ENCODE data around the gene LRRTM4. TPM values are rescaled to one million over a fixed set of nuclear protein-coding genes. Genes with fewer than 3 reads are reported as not detected.

Gene LRRTM4
- total RNA-seq, 2 donors from 2014 or later: 0.33 TPM; not detected in 1

GRCh38 chr2:77271262-77271661 is 250.9 kb downstream of the LRRTM4 start:
- Histone ChIP-seq H3K36me3 (replicated peaks in 1 of 2; ENCODE audit: insufficient read depth in 1 of 2, low read depth in 2 of 2) (no peaks in the 10 kb centered on the region), H3K4me1 (no peaks in the 10 kb centered on the region), H3K4me3 (no peak overlapping the region), H3K27ac (no peak overlapping the region), H3K9me3 (no peaks in the 10 kb centered on the region), H3K27me3 (no peaks in the 10 kb centered on the region)
- 82 to 83% methylated on average over 5 of the region's 5 CpGs for WGBS, 2 donors
- no peak for DNase-seq
- TF ChIP-seq, protein P1, sequence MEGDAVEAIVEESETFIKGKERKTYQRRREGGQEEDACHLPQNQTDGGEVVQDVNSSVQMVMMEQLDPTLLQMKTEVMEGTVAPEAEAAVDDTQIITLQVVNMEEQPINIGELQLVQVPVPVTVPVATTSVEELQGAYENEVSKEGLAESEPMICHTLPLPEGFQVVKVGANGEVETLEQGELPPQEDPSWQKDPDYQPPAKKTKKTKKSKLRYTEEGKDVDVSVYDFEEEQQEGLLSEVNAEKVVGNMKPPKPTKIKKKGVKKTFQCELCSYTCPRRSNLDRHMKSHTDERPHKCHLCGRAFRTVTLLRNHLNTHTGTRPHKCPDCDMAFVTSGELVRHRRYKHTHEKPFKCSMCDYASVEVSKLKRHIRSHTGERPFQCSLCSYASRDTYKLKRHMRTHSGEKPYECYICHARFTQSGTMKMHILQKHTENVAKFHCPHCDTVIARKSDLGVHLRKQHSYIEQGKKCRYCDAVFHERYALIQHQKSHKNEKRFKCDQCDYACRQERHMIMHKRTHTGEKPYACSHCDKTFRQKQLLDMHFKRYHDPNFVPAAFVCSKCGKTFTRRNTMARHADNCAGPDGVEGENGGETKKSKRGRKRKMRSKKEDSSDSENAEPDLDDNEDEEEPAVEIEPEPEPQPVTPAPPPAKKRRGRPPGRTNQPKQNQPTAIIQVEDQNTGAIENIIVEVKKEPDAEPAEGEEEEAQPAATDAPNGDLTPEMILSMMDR (IDR thresholded peaks at IDR 0.05): no peak
- TF ChIP-seq POLR2A (IDR thresholded peaks at IDR 0.05): no peak
- intact Hi-C loops (cut with DNase I): no loop called here
- ATAC-seq: no peak

GRCh38 chr2:77270433-77270832 is 251.7 kb downstream of the LRRTM4 start:
- DNase-seq: no peak
- intact Hi-C loops (cut with DNase I): no loop called here
- H3K4me1 ChIP-seq: no peaks in the 10 kb centered on the region
- H3K4me3 ChIP-seq: no peak overlapping the region
- no peak for TF ChIP-seq POLR2A (IDR thresholded peaks at IDR 0.05)
- TF ChIP-seq, protein P1 (IDR thresholded peaks at IDR 0.05): no peak
- H3K36me3 ChIP-seq (replicated peaks in 1 of 2; ENCODE audit: insufficient read depth in 1 of 2, low read depth in 2 of 2): no peaks in the 10 kb centered on the region
- no peaks in the 10 kb centered on the region for H3K27me3 ChIP-seq
- 55 to 61% methylated on average over 3 of the region's 3 CpGs for WGBS, 2 donors
- no peaks in the 10 kb centered on the region for H3K9me3 ChIP-seq
- ATAC-seq: no peak
- no peak overlapping the region for H3K27ac ChIP-seq

DNA sequence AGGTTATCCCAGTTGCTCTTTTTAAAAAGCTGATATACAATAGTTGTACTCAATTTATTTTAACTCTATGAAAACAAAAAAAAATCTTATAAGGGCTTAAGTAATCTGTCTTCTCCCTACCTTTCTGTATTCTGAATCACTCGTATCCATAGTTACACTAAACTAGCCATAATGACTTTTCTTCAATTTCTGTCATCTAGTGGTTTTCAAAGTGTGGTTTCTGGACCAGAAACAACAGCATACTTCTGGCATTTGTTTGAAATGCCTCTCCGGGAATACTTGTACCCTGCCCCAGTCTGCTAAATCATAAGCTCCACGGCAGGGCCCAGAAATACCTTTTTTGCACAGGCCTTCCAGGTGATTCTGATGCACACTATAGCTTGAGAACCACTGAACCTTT is 253.6 kb downstream of the LRRTM4 start:
- TF ChIP-seq, protein P1 (IDR thresholded peaks at IDR 0.05): no peak
- TF ChIP-seq POLR2A (IDR thresholded peaks at IDR 0.05): no peak
- DNase-seq (no peak), ATAC-seq (no peak)
- intact Hi-C loops (cut with DNase I): no loop called here
- Histone ChIP-seq H3K4me3 (no peak overlapping the region), H3K4me1 (no peaks in the 10 kb centered on the region), H3K9me3 (no peaks in the 10 kb centered on the region), H3K27me3 (no peaks in the 10 kb centered on the region), H3K27ac (no peak overlapping the region), H3K36me3 (replicated peaks in 1 of 2; ENCODE audit: insufficient read depth in 1 of 2, low read depth in 2 of 2) (no peaks in the 10 kb centered on the region)
- 75 to 77% methylated on average over 3 of the region's 3 CpGs for WGBS, 2 donors

- TF ChIP-seq, protein P1 (IDR thresholded peaks at IDR 0.05): no peak
- TF ChIP-seq POLR2A (IDR thresholded peaks at IDR 0.05): no peak
- Histone ChIP-seq H3K9me3 (no peaks in the 10 kb centered on the region), H3K27ac (no peak overlapping the region), H3K36me3 (replicated peaks in 1 of 2; ENCODE audit: insufficient read depth in 1 of 2, low read depth in 2 of 2) (no peaks in the 10 kb centered on the region), H3K4me3 (no peak overlapping the region), H3K4me1 (no peaks in the 10 kb centered on the region), H3K27me3 (no peaks in the 10 kb centered on the region)
- no peak for ATAC-seq
- intact Hi-C loops (cut with DNase I): no loop called here
- no peak for DNase-seq
Measured at GRCh38 chr2:77232909-77233425, 289.2 kb downstream of the LRRTM4 start.

GRCh38 chr2:77228391-77228790 is 293.8 kb downstream of the LRRTM4 start:
- ATAC-seq (no peak), DNase-seq (no peak)
- Histone ChIP-seq H3K4me1 (no peaks in the 10 kb centered on the region), H3K27me3 (no peaks in the 10 kb centered on the region), H3K4me3 (no peak overlapping the region), H3K9me3 (no peaks in the 10 kb centered on the region), H3K27ac (no peak overlapping the region), H3K36me3 (replicated peaks in 1 of 2; ENCODE audit: insufficient read depth in 1 of 2, low read depth in 2 of 2) (no peaks in the 10 kb centered on the region)
- 44 to 50% methylated on average over 1 of the region's 1 CpG for WGBS, 2 donors
- TF ChIP-seq, protein P1 (IDR thresholded peaks at IDR 0.05): no peak
- TF ChIP-seq POLR2A (IDR thresholded peaks at IDR 0.05): no peak
- intact Hi-C loops (cut with DNase I): no loop called here
